NOMO-1 (cell line): ENCODE measurements around the gene COL3A1.

ENCODE experiments used
- DNase-seq, 2 experiments: peaks; one replicate each; lab custom pipeline; 2025; ENCODE audit not compliant: unreplicated experiment in 2 of 2; lab: John Stamatoyannopoulos, UW

COL3A1 gene

DNA sequence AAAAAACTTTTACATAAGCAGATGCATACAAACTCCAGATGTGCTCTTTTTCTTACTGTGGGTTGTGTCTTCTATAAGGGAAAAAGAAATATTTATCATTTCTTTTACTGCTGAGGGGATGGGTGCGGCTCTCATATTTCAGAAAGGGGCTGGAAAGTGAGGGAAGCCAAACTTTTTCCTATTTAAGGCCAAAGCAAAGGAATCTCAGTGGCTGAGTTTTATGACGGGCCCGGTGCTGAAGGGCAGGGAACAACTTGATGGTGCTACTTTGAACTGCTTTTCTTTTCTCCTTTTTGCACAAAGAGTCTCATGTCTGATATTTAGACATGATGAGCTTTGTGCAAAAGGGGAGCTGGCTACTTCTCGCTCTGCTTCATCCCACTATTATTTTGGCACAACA lies at the start of gene COL3A1:
Gene COL3A1, plus strand, starts transcription at position 210 of the 400 bp plus-strand sequence. Its CDS starts 117 bp downstream, at position 327.
- DNase-seq, result no peak

DNA sequence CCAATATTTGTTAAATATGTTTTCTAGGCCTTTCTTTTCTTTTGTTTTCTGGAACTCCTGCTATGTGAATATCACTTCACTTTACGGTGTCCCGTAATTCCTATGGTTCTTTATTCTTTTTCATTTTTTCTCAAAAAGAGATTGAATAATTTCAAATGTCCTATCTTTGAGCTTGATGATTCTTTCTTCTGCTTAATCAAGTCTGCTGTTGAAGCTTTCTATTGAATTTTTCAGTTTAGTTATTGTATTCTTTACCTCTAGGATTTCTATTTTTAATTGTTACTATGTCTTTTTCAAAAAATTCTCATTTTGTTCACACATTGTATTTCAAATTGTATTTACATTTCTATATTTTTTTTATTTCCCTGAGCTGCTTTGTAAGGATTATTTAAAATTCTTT lies 45.5 kb upstream of the COL3A1 start:
- no peak for DNase-seq

DNA sequence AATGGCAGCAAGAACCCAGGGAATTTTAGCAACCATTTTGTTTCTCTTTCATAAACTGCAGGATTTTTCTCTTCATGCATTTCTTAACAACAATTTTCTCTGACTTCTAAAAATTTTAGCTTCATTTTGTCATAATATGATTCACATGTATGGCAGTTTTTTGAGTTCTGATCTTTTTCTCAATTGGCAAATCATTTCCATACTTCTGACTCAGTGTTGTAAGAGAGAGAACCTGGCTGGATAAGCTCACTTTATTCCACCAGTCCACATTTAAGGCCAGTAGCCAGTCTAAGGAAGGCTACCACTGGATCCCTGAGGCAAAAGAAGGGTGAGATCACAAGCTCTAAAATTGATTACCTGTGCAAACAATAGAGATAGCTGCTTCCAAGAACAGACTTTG lies 42.8 kb upstream of the COL3A1 start:
- DNase-seq, result no peak

DNA sequence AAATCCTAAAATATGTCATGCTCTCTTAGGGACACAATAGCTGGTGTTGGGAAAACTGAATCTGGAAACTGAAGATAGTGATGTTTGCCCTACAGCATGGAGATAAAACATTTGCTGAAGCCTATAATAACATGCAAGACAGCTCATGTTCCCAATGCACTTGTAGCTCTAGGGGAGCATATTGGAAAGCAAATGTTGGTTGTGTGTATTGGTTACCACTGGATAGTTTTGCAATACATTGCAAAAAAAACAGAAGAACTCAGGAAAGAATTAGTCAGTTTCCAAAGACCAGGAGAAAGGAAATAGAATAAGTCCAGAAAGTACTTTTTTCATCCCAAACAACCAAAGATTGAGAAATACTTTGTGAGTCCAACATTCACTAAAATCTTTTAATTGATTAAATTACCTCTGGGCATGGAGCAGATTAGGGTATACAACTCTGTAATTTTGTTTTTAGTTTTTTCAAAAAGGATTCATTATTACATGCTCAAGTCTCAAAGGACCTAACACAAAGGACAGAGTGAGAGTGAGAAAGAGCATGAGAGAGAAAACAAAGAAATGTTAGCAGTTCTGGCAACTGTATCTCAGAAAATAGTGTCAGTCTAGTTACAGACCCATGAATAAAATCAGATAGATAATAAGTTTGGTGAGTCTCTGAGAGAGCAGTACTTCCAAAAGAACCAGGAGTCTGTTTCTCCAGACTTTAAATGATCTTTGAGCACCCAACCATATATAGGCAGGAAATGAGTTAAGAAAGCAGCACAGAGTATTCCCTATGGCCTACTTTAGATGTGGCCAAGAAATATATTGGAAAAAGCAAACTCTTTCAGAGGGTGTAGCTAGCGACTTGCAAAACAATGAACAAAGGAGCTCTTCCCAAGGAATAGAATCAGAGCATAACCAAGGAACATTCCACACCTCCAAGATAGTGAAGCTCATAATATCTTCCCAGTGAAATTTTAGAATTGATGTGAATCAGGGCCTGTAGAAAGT lies 36.6 kb upstream of the COL3A1 start:
- DNase-seq, result no peak

DNA sequence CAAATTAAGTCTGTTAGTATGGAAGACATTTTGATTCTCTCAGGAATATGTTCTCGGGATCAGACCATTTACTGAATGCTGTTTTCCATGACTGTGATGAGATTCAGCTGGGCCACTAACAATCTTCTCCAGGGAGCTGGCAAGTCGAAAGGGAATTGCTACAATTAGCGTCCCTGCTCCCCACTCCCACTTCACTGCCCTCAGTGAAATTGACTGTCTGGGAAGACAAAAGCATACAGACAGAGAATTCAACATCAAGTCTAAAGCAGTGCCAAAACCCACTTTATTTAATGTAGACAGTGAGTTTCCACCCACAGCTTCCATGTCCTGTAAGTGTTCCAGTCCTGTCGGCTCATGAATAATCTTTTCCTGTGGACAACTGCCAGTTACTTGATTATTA lies 34.0 kb upstream of the COL3A1 start:
- no peak for DNase-seq

DNA sequence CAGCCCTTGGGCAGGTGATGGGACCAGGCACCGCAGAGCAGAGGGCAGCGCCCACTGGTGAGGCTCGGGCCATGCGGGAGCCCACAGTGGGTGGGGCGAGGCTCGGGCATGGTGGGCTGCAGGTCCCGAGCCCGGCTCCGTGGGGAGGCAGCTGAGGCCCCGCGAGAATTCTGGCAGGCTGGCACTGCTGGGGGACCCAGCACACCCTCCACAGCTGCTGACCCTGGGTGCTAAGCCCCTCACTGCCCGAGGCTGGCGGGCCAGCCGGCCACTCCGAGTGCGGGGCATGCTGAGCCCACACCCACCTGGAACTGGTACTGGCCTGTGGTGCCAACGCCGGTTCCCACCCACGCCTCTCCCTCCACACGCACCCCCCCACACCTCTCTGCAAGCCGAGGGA lies 29.7 kb upstream of the COL3A1 start:
- DNase-seq, result no peak

DNA sequence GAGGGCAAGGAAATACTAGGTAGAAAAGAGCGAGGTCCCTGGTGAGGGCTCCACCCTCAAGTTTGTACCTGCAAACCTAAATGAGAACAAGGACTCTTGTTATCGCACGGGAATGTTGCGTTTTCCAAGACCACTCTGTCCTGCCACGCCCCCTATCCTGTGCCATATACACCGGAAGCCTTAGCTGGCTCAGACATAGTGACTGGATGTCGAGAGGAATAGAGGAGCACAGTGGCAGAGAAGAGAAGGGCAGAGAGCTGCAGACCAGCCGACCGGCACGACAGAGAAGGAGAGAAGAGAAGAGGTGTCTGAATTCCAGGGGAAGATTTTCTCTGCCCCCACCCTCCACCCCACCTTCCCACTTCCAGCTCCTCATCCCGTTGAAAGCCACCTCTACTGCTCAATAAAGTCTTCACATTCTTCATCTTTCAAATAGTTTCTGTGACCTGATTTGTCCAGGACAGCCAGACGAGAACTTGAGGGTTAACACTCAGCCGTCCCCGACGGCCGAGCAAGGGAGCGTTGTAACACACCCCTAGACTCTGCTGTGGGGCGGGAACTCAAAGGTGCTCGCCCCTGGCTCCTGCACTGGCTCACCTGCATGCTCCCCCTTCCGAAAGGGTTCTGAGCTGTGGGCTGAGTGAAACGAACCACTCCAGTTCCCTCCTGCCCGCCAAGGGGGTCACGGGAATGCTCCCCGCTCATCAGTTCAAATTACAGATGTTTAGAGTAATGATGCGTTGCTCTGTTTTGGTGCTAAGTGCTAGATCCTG lies 24.9 kb upstream of the COL3A1 start:
- DNase-seq, result no peak

DNA sequence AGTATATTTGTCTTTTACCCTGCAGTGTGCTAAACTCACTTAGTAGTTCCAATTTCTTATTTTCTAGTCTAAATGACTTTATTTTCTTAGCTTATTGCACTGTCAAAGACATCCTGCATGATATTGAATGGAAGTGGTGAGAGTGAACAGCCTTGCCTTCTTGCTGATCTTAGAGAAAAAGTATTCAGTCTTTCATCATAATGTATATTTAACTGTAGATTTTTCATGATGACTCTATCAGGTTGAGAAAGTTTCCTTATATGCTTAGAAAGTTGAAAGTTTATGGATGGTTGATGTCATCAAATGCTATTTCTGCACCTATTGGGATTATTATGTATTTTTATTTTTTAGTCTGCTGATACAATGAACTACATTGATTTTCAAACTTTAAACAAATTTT lies 21.3 kb upstream of the COL3A1 start:
- DNase-seq, result no peak

DNA sequence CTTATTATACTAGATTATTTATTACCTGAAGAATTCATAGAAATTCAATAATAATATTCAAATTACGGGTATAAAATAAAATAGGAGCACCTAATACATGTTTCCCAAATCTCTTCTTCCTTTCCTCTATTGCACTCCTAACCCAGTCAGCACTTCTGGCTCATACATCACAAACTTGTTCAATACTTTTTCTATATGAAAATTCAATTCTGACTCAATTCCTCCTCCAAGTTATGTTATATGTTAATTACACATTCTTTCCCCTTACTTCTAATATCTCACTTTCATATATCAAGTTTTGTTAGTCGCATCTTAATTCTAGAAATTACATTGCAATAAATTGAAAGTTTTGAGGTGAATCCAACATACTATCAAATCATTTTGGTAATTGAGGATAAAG lies 17.9 kb upstream of the COL3A1 start:
- no peak for DNase-seq

DNA sequence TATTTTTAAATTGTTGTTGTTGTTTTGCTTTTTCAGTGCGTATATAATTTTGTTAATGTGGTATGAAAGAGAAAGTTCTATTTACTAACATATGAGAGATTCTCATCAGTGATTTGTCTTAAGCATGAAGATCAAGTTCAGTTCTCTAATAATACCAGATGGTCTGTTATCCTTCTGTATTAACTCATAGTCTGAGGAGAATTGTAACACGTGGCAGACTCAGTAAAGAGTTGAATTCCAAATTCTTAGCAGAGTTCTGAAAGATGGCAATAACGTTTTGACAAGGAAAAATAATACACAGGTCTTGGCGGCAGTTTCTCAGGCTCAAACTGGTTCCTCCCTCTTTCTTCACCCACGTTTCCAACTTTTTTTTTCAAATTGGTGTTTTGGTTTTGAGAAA lies 17.2 kb upstream of the COL3A1 start:
- no peak for DNase-seq

DNA sequence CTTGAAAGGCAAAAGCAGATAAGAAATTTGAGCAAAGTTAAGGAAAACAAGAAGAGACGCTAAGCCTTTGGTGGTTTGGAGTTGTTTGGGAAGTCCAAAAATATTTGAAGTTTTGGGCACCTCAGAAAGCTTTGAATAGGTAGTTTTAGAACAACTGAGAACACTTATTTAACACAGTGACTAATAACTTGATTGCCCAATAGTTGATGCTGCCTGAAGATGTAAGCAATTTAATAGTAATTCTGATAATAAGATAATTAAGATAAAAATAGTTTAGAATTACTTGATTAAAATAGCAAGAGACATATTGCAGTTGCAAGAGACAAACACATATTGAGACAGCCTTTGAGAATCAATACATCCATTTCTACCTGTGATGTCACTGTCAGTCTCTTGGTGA lies 16.5 kb upstream of the COL3A1 start:
- no peak for DNase-seq

DNA sequence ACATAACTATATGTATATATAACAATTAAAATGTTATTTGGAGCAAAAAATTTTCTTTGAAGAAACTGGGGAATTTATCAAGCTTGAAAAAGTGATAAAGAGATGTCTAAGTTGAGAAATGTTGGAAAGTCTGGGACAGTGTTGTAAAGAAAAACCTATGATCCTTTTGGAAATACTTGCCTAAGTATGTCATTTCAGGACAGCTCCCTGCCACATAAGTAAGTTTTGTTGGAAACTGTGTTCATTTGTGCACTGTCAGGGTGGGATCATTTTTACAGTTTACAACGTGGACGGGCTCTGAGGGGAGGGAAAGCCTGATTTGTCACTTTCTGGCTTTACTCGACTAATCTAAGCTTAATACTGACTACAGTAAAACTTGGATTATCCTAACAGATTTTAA lies 10.4 kb upstream of the COL3A1 start:
- DNase-seq, result no peak

DNA sequence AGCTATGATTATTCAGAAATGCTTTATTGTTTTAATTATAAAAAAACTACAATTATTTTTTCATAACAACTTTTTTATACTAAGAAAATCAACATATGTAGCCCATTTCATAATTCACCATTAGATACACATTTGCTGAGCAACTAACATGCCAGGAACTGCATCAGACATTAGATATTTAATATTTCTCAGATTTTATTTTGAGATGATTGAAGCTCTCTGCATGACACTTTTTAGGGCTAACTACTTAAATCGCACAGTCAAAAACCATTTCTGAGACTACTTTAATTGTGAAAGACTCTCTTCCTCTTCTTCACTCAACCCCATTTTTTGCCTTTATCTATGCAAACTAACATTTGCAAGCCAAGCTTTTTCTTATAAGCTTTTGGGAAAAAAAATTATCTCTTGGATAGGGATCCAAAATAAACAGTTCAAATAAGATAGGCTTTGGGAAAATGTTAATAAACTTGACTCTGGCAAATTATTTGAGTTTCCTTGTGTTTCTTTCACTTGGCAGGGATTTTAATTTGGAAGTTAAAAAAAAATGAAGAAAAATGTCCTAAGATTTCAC lies 9.1 kb upstream of the COL3A1 start:
- no peak for DNase-seq

DNA sequence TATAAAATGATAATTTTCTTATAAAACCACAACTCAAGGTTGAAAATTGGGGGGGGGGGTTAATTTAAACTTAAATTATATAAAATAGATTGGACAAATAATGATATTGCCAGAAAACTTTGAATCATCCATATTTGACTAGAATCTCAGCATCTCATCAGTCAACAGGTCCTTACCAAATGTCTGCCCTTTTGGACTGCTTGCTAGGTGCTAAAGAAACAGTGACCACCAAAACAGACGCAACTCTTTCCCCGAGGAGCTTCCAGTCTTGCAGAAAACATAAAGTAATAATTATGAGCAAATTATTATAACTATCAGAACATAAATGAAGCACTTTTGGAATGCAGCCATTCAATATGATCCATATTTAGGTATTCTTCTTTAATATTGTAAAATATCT lies 8.6 kb upstream of the COL3A1 start:
- DNase-seq, result no peak

DNA sequence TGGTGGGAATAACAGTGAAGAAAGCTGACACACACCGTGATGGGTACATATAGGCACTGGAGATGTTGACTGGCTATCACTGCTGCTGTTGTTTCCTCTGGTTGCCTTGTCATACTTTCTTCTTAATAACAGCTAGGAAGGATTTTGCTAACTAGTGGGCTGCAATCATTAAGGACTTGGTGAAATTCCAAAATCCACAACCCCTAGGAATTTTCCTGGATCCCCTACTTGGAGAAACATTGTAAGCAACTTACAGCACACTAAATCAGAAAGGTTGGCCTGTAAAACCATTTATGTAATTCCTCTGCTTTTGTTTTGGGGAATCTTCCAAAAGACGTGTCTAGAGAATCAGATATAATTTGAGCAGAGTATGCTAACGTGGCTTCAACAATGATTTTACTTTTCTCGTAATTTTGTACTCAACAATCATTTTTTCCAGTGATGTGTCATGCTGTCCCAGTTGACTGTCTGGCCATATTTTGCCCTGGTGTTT lies 8.0 kb upstream of the COL3A1 start:
- no peak for DNase-seq

DNA sequence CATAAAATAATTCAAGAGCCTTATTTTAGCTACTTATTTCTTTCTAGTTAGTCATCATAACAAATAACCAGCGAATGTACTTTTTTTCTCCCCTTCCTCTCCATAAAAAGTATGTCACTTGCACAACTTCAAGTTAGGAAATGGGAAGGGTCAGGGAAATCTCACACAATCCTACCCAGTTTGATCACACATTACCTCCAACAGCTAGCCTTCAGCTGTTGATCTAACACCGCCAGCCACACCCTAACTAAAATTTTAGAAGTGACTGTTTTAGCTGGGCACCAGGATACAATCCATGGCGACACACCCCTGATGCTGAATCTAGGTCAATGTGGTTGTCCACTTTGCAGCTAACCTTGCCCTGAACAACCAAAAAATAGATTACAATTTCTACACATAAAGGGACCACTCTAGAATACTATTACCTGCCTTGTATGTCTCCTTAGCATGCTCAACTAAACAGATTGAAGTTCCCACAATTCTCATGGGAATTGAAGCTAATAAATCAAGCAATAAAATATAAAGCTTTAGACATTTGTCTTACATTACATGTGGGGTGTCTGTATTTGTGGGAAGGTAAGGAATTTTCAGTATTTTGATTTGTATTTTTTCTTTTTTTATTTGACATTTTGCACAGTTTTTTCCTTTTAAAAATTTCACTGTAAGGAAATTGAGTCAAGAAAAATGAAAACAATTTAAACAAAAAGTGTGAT lies 7.3 kb upstream of the COL3A1 start:
- DNase-seq, result no peak

DNA sequence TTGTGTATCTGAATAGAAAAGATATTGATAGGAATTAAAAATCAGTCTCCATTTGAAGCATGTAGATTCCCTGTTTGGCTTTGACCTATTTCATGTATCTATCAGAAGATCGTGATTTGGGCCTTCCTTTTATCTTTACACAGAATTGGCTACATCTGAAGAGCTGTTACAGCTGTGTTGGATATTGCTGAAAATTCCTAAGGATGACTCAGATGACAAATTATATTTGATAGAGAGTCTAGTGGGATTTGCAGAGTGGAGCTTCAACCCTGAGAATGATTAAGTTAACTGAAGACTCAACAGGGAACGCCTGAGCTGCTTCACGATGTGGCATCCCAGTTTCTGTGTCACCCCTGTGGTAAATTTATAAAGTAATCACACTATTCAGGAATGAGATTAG lies 4.9 kb upstream of the COL3A1 start:
- DNase-seq, result no peak

DNA sequence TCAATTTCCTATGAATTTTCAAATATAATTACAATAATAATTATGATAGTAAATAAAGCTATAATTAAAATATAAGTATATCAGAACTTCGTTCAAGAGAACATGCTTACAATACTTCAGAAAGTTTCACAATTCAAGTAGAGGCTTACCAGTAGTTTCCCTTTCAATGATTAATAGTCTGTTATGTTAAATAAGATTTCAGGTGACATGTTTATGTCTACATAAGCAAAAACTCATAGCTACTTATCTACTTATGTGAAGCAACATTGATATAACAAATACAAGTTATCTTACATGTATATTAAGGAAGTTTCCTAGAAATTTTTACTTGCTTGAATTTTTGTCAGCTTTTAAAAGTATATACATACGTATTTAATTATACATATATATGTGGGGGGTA lies 4.5 kb upstream of the COL3A1 start:
- no peak for DNase-seq

DNA sequence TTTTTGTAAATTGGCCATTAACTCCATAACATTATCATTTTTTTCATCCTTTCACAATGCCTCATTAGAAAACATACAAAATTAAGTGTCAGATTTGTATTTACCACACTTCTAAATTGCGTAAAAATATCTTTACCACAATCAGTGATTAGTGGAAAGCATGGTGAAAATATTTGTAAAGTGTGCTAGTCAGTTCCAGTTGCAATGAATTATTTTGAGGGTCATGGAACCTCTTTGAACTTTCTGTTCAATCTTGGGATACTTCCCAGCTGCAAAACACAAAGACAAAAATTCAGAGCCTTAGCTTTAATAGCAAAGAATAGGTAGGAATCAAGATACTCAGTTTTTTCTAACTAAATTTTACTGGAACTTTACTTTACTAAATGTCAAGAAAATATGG lies 4.0 kb upstream of the COL3A1 start:
- no peak for DNase-seq

DNA sequence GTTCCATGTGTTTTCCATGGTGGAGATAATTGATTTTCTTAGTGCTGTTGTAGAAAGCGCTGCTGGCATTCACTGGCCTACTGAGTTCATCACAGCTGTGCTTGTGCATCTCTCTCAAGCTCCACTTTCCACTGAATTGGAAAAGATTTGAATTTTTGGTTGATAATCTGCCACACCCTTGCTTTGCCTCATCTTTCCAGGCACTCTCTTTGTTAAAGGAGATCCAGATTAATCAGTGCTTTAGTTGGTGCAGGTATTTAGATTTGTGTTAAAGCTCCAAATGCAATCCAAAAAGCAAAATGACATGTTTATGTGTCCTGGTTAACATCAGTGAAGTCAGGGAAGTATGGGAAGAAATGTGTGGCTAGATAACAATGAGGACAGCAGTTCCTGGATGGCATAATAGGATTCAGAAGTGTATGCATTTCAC lies 2.7 kb upstream of the COL3A1 start:
- no peak for DNase-seq

DNA sequence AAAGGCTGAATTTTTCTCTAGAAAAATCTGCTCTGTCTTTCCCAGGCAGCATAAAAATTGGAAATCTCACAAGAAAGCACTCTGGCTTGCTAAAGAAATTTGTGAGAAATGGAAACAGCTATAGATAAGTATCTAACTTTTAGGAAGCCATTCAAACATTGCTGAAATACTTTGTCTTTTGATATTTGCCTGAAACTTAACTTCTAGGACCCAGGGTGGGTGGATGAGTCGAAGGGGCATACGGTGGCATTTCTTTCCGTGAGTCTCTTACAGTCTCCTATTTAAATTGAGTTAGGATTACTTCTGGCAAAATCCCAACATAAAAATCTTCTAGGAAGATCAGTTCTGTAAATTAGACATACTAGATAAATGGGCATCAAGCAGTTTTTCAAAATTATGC lies 532 bp upstream of the COL3A1 start:
- DNase-seq, result no peak
